ENCODE results near the gene GMFB. TPM values are rescaled to one million over a fixed set of nuclear protein-coding genes. Genes with fewer than 3 reads are reported as not detected.

The GMFB gene
- total and polyA plus RNA-seq, 2 donors (not counting 3 experiments of a cell fraction or from before 2014, with no cell fraction given): 10.1 to 52.0 TPM

DNA sequence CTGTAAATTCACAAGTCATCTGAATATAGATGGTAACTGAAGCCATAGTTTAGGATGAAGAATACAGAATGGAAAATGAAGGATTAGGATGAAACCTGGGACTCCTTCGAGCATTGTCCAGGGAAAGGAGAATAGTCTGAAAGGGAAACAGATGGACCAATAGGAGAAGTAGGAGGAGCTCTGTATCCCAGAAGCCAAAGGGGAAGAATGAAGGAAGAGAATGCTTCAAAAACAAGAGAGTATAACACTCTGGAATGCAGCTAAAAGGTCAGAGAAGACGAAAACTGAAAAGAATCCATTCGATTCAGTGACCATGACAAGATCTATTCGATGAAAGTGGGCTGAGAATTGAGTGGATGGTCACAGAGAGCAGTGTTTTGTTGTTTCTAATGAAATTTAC, 1.0 kb downstream of the GMFB start:
- POLR2A ChIA-PET: interaction anchor here (0.7 to 1.4 kb wide), 4 partner anchors 22 to 196 kb away, joined by 3 to 4 read pairs (median 3); partner anchors contain the start of genes CDKN3 and CGRRF1
- Histone ChIP-seq H3K4me2 (ENCODE audit: insufficient read depth, low read length) (peak overlapping the region; percentile 80), H3K4me1 (ENCODE audit: control insufficient read depth, extremely low read depth, insufficient read depth, low read length) (peaks cover 13% of the 10 kb centered on the region), H2AFZ (ENCODE audit: low read depth, low read length) (no peak overlapping the region), H3K9me3 (replicated peaks; ENCODE audit: control insufficient read depth, insufficient read depth, low read length) (no peaks in the 10 kb centered on the region), H3K36me3 (ENCODE audit: control insufficient read depth in 2 of 2, extremely low read depth in 1 of 2, insufficient read depth in 2 of 2, low read length in 2 of 2) (peaks cover 5% of the 10 kb centered on the region in 2 experiments), H3K9ac (replicated peaks; ENCODE audit: extremely low read depth, insufficient read depth, low read length) (peak overlapping the region; percentile 96), H3K27ac (ENCODE audit: insufficient read depth, low read depth, low read length) (peak overlapping the region; percentile 97), H3K79me2 (ENCODE audit: control insufficient read depth, insufficient read depth, low read length) (peaks cover 34% of the 10 kb centered on the region), H3K27me3 (ENCODE audit: control insufficient read depth in 2 of 2, insufficient read depth in 2 of 2, low read length in 2 of 2) (no peaks in the 10 kb centered on the region), H3K4me3 (replicated peaks in 1 of 3; ENCODE audit: insufficient read depth in 1 of 3, low read depth in 1 of 3, low read length in 3 of 3) (peak overlapping the region; percentile 72 to 91 (median 81)), H4K20me1 (replicated peaks; ENCODE audit: control insufficient read depth, extremely low read depth, insufficient read depth, low read length) (no peaks in the 10 kb centered on the region), H3K9me1 (replicated peaks; ENCODE audit: control insufficient read depth, extremely low read depth, insufficient read depth, low read length) (no peaks in the 10 kb centered on the region)
- CTCF ChIA-PET: interaction anchor here (0.9 to 2.1 kb wide), 8 partner anchors 16 to 320 kb away, joined by 3 to 14 read pairs (median 5); partner anchors contain the start of genes CDKN3 and CGRRF1
- no TSS peak for BruUV-seq (replicated peaks)
- dilution Hi-C loops (cut with MboI; ENCODE audit: extremely low pct_ligation_motif_present, low sequenced_read_pairs) (no loop called here), intact Hi-C loops (cut with micrococcal nuclease) (loop anchor here (1.0 to 2.0 kb wide), 5 partner anchors 22 to 167 kb away; partner anchors contain the start of genes CGRRF1 and CNIH1)
- TF ChIP-seq GATA2 (IDR thresholded peaks at IDR 0.05; ENCODE audit: insufficient read depth, insufficient read length, low read depth, low read length) (no peak), POLR2AphosphoS5 (IDR thresholded peaks at IDR 0.05; ENCODE audit: insufficient read depth, low read depth, low read length) (peak; percentile 17), EZH2 (IDR thresholded peaks at IDR 0.05; ENCODE audit: borderline replicate concordance, low read depth, low read length, severe bottlenecking) (no peak), JUN (IDR thresholded peaks at IDR 0.05; ENCODE audit: borderline replicate concordance, insufficient read depth, insufficient read length, low read depth) (no peak), POLR2A (IDR thresholded peaks at IDR 0.05; ENCODE audit: low read depth, low read length) (peak; percentile 61)
- DNase-seq (ENCODE audit: low read depth, low spot score): peak; percentile 59
- FAIRE-seq: no peak

- ChIA-PET POLR2A (no interaction called here), CTCF (interaction anchor here (2.1 kb wide), 1 partner anchor 23 kb away, joined by 14 read pairs; the partner anchor contains the start of gene CGRRF1)
- FAIRE-seq (no peak), DNase-seq (ENCODE audit: low read depth, low spot score) (no peak)
- peaks cover 5% of the 10 kb centered on the region in 2 experiments for H3K36me3 ChIP-seq (ENCODE audit: control insufficient read depth in 2 of 2, extremely low read depth in 1 of 2, insufficient read depth in 2 of 2, low read length in 2 of 2)
- no peak for TF ChIP-seq FOS (IDR thresholded peaks at IDR 0.05; ENCODE audit: borderline replicate concordance, insufficient read depth, low read length)
- TF ChIP-seq JUN (IDR thresholded peaks at IDR 0.05; ENCODE audit: borderline replicate concordance, insufficient read depth, insufficient read length, low read depth): no peak
- no peak for TF ChIP-seq EZH2 (IDR thresholded peaks at IDR 0.05; ENCODE audit: borderline replicate concordance, low read depth, low read length, severe bottlenecking)
- TF ChIP-seq MAX (IDR thresholded peaks at IDR 0.05; ENCODE audit: insufficient read depth, insufficient read length): no peak
- no peak for TF ChIP-seq GATA2 (IDR thresholded peaks at IDR 0.05; ENCODE audit: insufficient read depth, insufficient read length, low read depth, low read length)
- TF ChIP-seq MYC (IDR thresholded peaks at IDR 0.05; ENCODE audit: low read depth, low read length): no peak
- TF ChIP-seq, protein P1, sequence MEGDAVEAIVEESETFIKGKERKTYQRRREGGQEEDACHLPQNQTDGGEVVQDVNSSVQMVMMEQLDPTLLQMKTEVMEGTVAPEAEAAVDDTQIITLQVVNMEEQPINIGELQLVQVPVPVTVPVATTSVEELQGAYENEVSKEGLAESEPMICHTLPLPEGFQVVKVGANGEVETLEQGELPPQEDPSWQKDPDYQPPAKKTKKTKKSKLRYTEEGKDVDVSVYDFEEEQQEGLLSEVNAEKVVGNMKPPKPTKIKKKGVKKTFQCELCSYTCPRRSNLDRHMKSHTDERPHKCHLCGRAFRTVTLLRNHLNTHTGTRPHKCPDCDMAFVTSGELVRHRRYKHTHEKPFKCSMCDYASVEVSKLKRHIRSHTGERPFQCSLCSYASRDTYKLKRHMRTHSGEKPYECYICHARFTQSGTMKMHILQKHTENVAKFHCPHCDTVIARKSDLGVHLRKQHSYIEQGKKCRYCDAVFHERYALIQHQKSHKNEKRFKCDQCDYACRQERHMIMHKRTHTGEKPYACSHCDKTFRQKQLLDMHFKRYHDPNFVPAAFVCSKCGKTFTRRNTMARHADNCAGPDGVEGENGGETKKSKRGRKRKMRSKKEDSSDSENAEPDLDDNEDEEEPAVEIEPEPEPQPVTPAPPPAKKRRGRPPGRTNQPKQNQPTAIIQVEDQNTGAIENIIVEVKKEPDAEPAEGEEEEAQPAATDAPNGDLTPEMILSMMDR (IDR thresholded peaks at IDR 0.05; ENCODE audit: extremely low read depth in 1 of 2, insufficient read depth in 1 of 2, low read depth in 1 of 2, low read length in 2 of 2): no peak
- no peak for TF ChIP-seq POLR2AphosphoS5 (IDR thresholded peaks at IDR 0.05; ENCODE audit: insufficient read depth, low read depth, low read length)
- no peak for TF ChIP-seq POLR2A (IDR thresholded peaks at IDR 0.05; ENCODE audit: low read depth, low read length)
- H3K9me1 ChIP-seq (replicated peaks; ENCODE audit: control insufficient read depth, extremely low read depth, insufficient read depth, low read length): no peaks in the 10 kb centered on the region
- H3K9me3 ChIP-seq (replicated peaks; ENCODE audit: control insufficient read depth, insufficient read depth, low read length): no peaks in the 10 kb centered on the region
- H3K4me2 ChIP-seq (ENCODE audit: insufficient read depth, low read length): no peak overlapping the region
- BruUV-seq (replicated peaks): no TSS peak
- intact Hi-C loops (cut with micrococcal nuclease) (no loop called here), dilution Hi-C loops (cut with MboI; ENCODE audit: extremely low pct_ligation_motif_present, low sequenced_read_pairs) (no loop called here)
- H3K79me2 ChIP-seq (ENCODE audit: control insufficient read depth, insufficient read depth, low read length): peaks cover 34% of the 10 kb centered on the region
- H3K9ac ChIP-seq (replicated peaks; ENCODE audit: extremely low read depth, insufficient read depth, low read length): no peak overlapping the region
- H3K4me3 ChIP-seq (replicated peaks in 1 of 3; ENCODE audit: insufficient read depth in 1 of 3, low read depth in 1 of 3, low read length in 3 of 3): no peak overlapping the region
- H3K27me3 ChIP-seq (ENCODE audit: control insufficient read depth in 2 of 2, insufficient read depth in 2 of 2, low read length in 2 of 2): no peaks in the 10 kb centered on the region
- no peak overlapping the region for H2AFZ ChIP-seq (ENCODE audit: low read depth, low read length)
- no peak overlapping the region for H3K27ac ChIP-seq (ENCODE audit: insufficient read depth, low read depth, low read length)
- no peaks in the 10 kb centered on the region for H4K20me1 ChIP-seq (replicated peaks; ENCODE audit: control insufficient read depth, extremely low read depth, insufficient read depth, low read length)
- H3K4me1 ChIP-seq (ENCODE audit: control insufficient read depth, extremely low read depth, insufficient read depth, low read length): peaks cover 13% of the 10 kb centered on the region
Observed at GRCh38 chr14:54486685-54487084, 2.1 kb downstream of the GMFB start.
